ENCODE data around the gene KNOP1. TPM values are rescaled to one million over a fixed set of nuclear protein-coding genes. Genes with fewer than 3 reads are reported as not detected.

Gene KNOP1
- total and polyA plus RNA-seq, 2 of the 13 experiments (the other 11 are each of a cell fraction or from before 2014, with no cell fraction given), result 21.2 to 57.5 TPM

DNA sequence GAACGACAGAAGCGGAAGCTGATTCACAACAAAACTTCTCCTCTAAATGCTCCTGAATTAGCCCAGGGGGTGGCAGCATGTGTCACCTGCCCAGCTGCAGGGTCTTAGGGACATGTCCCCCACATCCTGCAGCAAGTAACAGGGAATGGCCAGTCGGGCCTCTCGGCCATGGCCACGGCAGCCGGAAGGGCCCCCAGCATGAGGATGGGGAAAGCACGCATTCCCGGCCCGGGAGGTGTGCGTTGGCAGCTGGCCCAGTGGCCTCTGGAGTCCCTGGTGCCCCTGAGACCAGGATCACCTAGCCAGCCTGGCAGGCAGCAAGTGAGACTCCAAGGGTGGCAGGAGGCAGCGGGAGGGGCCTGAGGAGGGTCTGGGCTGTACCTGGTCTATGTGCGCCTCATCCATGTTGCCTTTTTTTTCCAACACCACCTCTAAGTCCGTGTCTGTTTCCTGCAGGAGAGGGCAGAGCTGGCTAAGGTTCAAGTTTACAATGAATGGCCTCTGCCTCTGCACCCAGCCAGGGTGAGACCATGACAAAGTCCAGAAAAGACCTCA is 7.0 kb downstream of the KNOP1 start (continued):
- TF ChIP-seq, protein P1, sequence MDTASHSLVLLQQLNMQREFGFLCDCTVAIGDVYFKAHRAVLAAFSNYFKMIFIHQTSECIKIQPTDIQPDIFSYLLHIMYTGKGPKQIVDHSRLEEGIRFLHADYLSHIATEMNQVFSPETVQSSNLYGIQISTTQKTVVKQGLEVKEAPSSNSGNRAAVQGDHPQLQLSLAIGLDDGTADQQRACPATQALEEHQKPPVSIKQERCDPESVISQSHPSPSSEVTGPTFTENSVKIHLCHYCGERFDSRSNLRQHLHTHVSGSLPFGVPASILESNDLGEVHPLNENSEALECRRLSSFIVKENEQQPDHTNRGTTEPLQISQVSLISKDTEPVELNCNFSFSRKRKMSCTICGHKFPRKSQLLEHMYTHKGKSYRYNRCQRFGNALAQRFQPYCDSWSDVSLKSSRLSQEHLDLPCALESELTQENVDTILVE (CRISPR knock-in tag; IDR thresholded peaks at IDR 0.05), result no peak
- TF ChIP-seq NBN (conservative IDR thresholded peaks at IDR 0.05), result no peak
- no peak for TF ChIP-seq ARHGAP35 (CRISPR knock-in tag; IDR thresholded peaks at IDR 0.05; ENCODE audit: borderline replicate concordance)
- no peak for TF ChIP-seq RBM39 (IDR thresholded peaks at IDR 0.05; ENCODE audit: low read depth, low read length, poor library complexity, severe bottlenecking)
- TF ChIP-seq ZNF607 (CRISPR knock-in tag; IDR thresholded peaks at IDR 0.05; ENCODE audit: borderline replicate concordance), result no peak
- no peak for TF ChIP-seq MED13 (CRISPR knock-in tag; IDR thresholded peaks at IDR 0.05)
- no peak for TF ChIP-seq MTF2 (CRISPR knock-in tag; IDR thresholded peaks at IDR 0.05; ENCODE audit: borderline replicate concordance)
- TF ChIP-seq TRIM24 (CRISPR knock-in tag; IDR thresholded peaks at IDR 0.05), result no peak
- no peak for TF ChIP-seq ATF1 (CRISPR knock-in tag; IDR thresholded peaks at IDR 0.05)
- no peak; the same call in 1 of the 2 replicates for TF ChIP-seq ZNF782 (CRISPR knock-in tag; IDR thresholded peaks at IDR 0.05; ENCODE audit: borderline replicate concordance)
- TF ChIP-seq HDAC6 (IDR thresholded peaks at IDR 0.05; ENCODE audit: low read depth, low read length), result no peak
- TF ChIP-seq REPIN1 (CRISPR knock-in tag; IDR thresholded peaks at IDR 0.05; ENCODE audit: borderline replicate concordance, low read depth), result no peak
- TF ChIP-seq, protein P2, sequence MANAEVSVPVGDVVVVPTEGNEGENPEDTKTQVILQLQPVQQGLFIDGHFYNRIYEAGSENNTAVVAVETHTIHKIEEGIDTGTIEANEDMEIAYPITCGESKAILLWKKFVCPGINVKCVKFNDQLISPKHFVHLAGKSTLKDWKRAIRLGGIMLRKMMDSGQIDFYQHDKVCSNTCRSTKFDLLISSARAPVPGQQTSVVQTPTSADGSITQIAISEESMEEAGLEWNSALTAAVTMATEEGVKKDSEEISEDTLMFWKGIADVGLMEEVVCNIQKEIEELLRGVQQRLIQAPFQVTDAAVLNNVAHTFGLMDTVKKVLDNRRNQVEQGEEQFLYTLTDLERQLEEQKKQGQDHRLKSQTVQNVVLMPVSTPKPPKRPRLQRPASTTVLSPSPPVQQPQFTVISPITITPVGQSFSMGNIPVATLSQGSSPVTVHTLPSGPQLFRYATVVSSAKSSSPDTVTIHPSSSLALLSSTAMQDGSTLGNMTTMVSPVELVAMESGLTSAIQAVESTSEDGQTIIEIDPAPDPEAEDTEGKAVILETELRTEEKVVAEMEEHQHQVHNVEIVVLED (CRISPR knock-in tag; IDR thresholded peaks at IDR 0.05; ENCODE audit: borderline replicate concordance), result no peak
- TF ChIP-seq ZNF839 (CRISPR knock-in tag; IDR thresholded peaks at IDR 0.05; ENCODE audit: borderline replicate concordance), result no peak
- no peak for TF ChIP-seq SMARCC2 (IDR thresholded peaks at IDR 0.05)
- no peak for TF ChIP-seq ZNF430 (CRISPR knock-in tag; IDR thresholded peaks at IDR 0.05)
- no peak for TF ChIP-seq ARID2 (CRISPR knock-in tag; IDR thresholded peaks at IDR 0.05; ENCODE audit: borderline replicate concordance)
- TF ChIP-seq HNRNPL (IDR thresholded peaks at IDR 0.05; ENCODE audit: low read depth, low read length), result peak; percentile 96
- no peak for TF ChIP-seq ZFP36L2 (CRISPR knock-in tag; IDR thresholded peaks at IDR 0.05)
- 0 out of 2 replicates have a peak, but pooled peaks have one; percentile 37 for TF ChIP-seq SPEN (CRISPR knock-in tag; IDR thresholded peaks at IDR 0.05; ENCODE audit: low read depth)
- TF ChIP-seq, protein P3, sequence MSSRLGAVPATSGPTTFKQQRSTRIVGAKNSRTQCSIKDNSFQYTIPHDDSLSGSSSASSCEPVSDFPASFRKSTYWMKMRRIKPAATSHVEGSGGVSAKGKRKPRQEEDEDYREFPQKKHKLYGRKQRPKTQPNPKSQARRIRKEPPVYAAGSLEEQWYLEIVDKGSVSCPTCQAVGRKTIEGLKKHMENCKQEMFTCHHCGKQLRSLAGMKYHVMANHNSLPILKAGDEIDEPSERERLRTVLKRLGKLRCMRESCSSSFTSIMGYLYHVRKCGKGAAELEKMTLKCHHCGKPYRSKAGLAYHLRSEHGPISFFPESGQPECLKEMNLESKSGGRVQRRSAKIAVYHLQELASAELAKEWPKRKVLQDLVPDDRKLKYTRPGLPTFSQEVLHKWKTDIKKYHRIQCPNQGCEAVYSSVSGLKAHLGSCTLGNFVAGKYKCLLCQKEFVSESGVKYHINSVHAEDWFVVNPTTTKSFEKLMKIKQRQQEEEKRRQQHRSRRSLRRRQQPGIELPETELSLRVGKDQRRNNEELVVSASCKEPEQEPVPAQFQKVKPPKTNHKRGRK (CRISPR knock-in tag; IDR thresholded peaks at IDR 0.05), result no peak
- TF ChIP-seq GFI1 (CRISPR knock-in tag; IDR thresholded peaks at IDR 0.05; ENCODE audit: borderline replicate concordance), result no peak
- peak; percentile 63; the same call in 1 of the 2 replicates for TF ChIP-seq ZNF501 (CRISPR knock-in tag; IDR thresholded peaks at IDR 0.05)
- TF ChIP-seq KLF15 (CRISPR knock-in tag; IDR thresholded peaks at IDR 0.05; ENCODE audit: borderline replicate concordance), result no peak
- no peak for TF ChIP-seq ZFP36 (IDR thresholded peaks at IDR 0.05; ENCODE audit: borderline replicate concordance, low read depth, low read length, partially characterized antibody)
- TF ChIP-seq HOXA3 (CRISPR knock-in tag; IDR thresholded peaks at IDR 0.05), result peak; percentile 53
- TF ChIP-seq KDM5B (CRISPR knock-in tag; IDR thresholded peaks at IDR 0.05; ENCODE audit: borderline replicate concordance), result 0 out of 2 replicates have a peak, but pooled peaks have one; percentile 20

Measured in HepG2 (cell line).